Transverse colon (tissue), 4 donors: Measurements from ENCODE around the gene FLCN.

Source experiments
- EP300 ChIP-seq: sonication (generic); formaldehyde crosslinking; IDR thresholded peaks from one replicate; pipeline ENCODE4 v1.6.1; 2017; ENCODE audit warnings: antibody characterized with exemption, low read depth
- POLR2A ChIP-seq: fragments of 450-650 bp; IDR thresholded peaks from one replicate; pipeline ENCODE4 v1.6.1; 2016; ENCODE audit warnings: antibody characterized with exemption, mild to moderate bottlenecking, moderate library complexity
- POLR2AphosphoS5 ChIP-seq, 3 donors: sonication (generic); formaldehyde crosslinking; IDR thresholded peaks; one replicate each; pipeline ENCODE4 v1.6.1; 2016; ENCODE audit warnings: antibody characterized with exemption in 3 of 3
- TF ChIP-seq, protein P1 (sequence below), 5 experiments: fragments of 200-600 bp in 3 of 5; fragments of 450-650 bp in 2 of 5; sonication (generic) in 3 of 5; IDR thresholded peaks; 1 replicate in 2 of 5; 2 replicates in 3 of 5; pipeline ENCODE4 v1.5.1; 2016 to 2017; ENCODE audit warnings: antibody characterized with exemption in 5 of 5, inconsistent platforms in 3 of 5, mild to moderate bottlenecking in 2 of 5, moderate library complexity in 1 of 5

DNA sequence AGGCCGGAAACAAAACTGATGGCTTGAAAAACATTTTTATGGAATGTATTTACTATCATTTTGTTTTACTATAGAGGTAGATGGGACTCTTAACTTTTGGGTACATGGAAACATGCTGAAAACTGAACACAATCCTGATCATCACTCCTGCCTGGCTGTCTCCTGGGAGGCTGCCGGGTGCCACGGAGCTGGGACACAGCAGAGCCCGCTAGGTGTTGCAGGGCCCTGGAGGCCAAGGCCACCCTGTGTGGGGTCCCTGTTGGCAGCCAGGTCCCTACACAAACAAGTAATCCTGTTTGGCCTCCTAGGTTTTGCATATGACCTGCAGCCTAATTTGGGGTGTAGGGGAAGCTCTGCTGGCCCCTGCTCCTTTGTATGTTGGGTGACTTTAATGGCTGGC, 48.4 kb downstream of the FLCN start:
- no peak for TF ChIP-seq POLR2A
- TF ChIP-seq, protein P1, sequence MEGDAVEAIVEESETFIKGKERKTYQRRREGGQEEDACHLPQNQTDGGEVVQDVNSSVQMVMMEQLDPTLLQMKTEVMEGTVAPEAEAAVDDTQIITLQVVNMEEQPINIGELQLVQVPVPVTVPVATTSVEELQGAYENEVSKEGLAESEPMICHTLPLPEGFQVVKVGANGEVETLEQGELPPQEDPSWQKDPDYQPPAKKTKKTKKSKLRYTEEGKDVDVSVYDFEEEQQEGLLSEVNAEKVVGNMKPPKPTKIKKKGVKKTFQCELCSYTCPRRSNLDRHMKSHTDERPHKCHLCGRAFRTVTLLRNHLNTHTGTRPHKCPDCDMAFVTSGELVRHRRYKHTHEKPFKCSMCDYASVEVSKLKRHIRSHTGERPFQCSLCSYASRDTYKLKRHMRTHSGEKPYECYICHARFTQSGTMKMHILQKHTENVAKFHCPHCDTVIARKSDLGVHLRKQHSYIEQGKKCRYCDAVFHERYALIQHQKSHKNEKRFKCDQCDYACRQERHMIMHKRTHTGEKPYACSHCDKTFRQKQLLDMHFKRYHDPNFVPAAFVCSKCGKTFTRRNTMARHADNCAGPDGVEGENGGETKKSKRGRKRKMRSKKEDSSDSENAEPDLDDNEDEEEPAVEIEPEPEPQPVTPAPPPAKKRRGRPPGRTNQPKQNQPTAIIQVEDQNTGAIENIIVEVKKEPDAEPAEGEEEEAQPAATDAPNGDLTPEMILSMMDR (IDR thresholded peaks at IDR 0.05), result no peak
- TF ChIP-seq POLR2AphosphoS5 (IDR thresholded peaks at IDR 0.05), result no peak
- no peak for TF ChIP-seq EP300
